Parathyroid adenoma (tissue), 2 donors: ENCODE data around the gene FAM163B.

Experiments
- H2AFZ ChIP-seq: fragments of 300-600 bp; sonication (generic); one replicate; pipeline ENCODE4 v1.7.0; 2017; ENCODE audit warnings: antibody characterized with exemption, mild to moderate bottlenecking
- H3K27ac ChIP-seq: fragments of 300-600 bp; sonication (generic); one replicate; pipeline ENCODE4 v1.7.0; 2017
- H3K27me3 ChIP-seq: fragments of 300-600 bp; sonication (generic); one replicate; pipeline ENCODE4 v1.7.0; 2017; ENCODE audit warnings: low read length; ENCODE audit not compliant: control insufficient read depth, insufficient read depth
- H3K36me3 ChIP-seq: fragments of 300-600 bp; sonication (generic); one replicate; pipeline ENCODE4 v1.7.0; 2017; ENCODE audit warnings: low read length; ENCODE audit not compliant: control insufficient read depth, insufficient read depth
- H3K4me1 ChIP-seq: fragments of 300-600 bp; sonication (generic); one replicate; pipeline ENCODE4 v1.7.0; 2017; ENCODE audit warnings: control low read depth
- H3K4me2 ChIP-seq: fragments of 300-600 bp; sonication (generic); one replicate; pipeline ENCODE4 v1.7.0; 2017; ENCODE audit warnings: low read length
- H3K4me3 ChIP-seq: fragments of 300-600 bp; sonication (generic); one replicate; pipeline ENCODE4 v1.7.0; 2017; ENCODE audit warnings: low read depth, low read length
- H3K79me2 ChIP-seq: fragments of 300-600 bp; sonication (generic); one replicate; pipeline ENCODE4 v1.7.0; 2017; ENCODE audit warnings: control low read depth
- H3K9ac ChIP-seq: fragments of 300-600 bp; sonication (generic); one replicate; pipeline ENCODE4 v1.7.0; 2017; ENCODE audit warnings: mild to moderate bottlenecking
- H3K9me3 ChIP-seq: fragments of 300-600 bp; sonication (generic); one replicate; pipeline ENCODE4 v1.7.0; 2017; ENCODE audit warnings: low read length; ENCODE audit not compliant: control insufficient read depth
- CTCF ChIP-seq: fragments of 300-600 bp; sonication (generic); IDR thresholded peaks from one replicate; pipeline ENCODE4 v1.7.0; 2017; ENCODE audit warnings: antibody characterized with exemption, mild to moderate bottlenecking
- donor health status: primary hyperparathyroidism.

Gene FAM163B

GRCh38 chr9:133607976-133608375 is 1.2 kb downstream of the FAM163B start:
- no peak overlapping the region for H3K27ac ChIP-seq
- H3K9ac ChIP-seq = no peak overlapping the region
- H3K9me3 ChIP-seq = no peaks in the 10 kb centered on the region
- H3K36me3 ChIP-seq = no peaks in the 10 kb centered on the region
- H3K4me3 ChIP-seq = no peak overlapping the region
- TF ChIP-seq CTCF = no peak
- H3K4me1 ChIP-seq = no peaks in the 10 kb centered on the region
- no peak overlapping the region for H3K4me2 ChIP-seq
- H2AFZ ChIP-seq = no peak overlapping the region
- H3K79me2 ChIP-seq = no peaks in the 10 kb centered on the region
- H3K27me3 ChIP-seq = no peaks in the 10 kb centered on the region

GRCh38 chr9:133607381-133607780 is 1.8 kb downstream of the FAM163B start:
- no peaks in the 10 kb centered on the region for H3K79me2 ChIP-seq
- H3K27me3 ChIP-seq = no peaks in the 10 kb centered on the region
- no peaks in the 10 kb centered on the region for H3K4me1 ChIP-seq
- no peaks in the 10 kb centered on the region for H3K9me3 ChIP-seq
- no peak overlapping the region for H3K9ac ChIP-seq
- TF ChIP-seq CTCF = no peak
- no peaks in the 10 kb centered on the region for H3K36me3 ChIP-seq
- H3K27ac ChIP-seq = no peak overlapping the region
- H3K4me2 ChIP-seq = no peak overlapping the region
- H2AFZ ChIP-seq = no peak overlapping the region
- H3K4me3 ChIP-seq = no peak overlapping the region

- Histone ChIP-seq H3K4me3 (no peak overlapping the region), H3K9ac (no peak overlapping the region), H3K27me3 (no peaks in the 10 kb centered on the region), H2AFZ (no peak overlapping the region), H3K27ac (no peak overlapping the region), H3K4me1 (no peaks in the 10 kb centered on the region), H3K36me3 (no peaks in the 10 kb centered on the region), H3K79me2 (no peaks in the 10 kb centered on the region), H3K4me2 (no peak overlapping the region), H3K9me3 (no peaks in the 10 kb centered on the region)
- TF ChIP-seq CTCF = no peak
These were observed 2.5 kb downstream of the FAM163B start for GRCh38 chr9:133606708-133607025.

- no peak overlapping the region for H3K9ac ChIP-seq
- no peak overlapping the region for H3K4me3 ChIP-seq
These were observed 3.1 kb downstream of the FAM163B start for GRCh38 chr9:133605856-133606707.

More at GRCh38 chr9:133605856-133606707, 3.1 kb downstream of the FAM163B start:
- TF ChIP-seq CTCF = no peak
- Histone ChIP-seq H3K9me3 (no peaks in the 10 kb centered on the region), H3K4me1 (no peaks in the 10 kb centered on the region), H3K27me3 (no peaks in the 10 kb centered on the region), H3K4me2 (no peak overlapping the region), H2AFZ (no peak overlapping the region), H3K27ac (no peak overlapping the region), H3K36me3 (no peaks in the 10 kb centered on the region), H3K79me2 (no peaks in the 10 kb centered on the region)
